Neural cell (in vitro differentiated cells): ENCODE results near the gene TGFA.

ENCODE experiments used
- CTCF ChIP-seq: fragments of 450-650 bp; IDR thresholded peaks from 2 replicates; pipeline ENCODE4 v1.5.1; 2014; ENCODE audit warnings: antibody characterized with exemption, mild to moderate bottlenecking, moderate library complexity; ENCODE audit not compliant: poor library complexity, severe bottlenecking
- EZH2 ChIP-seq: fragments of 200-600, 300-800 bp; shearing (Covaris generic), sonication (generic); IDR thresholded peaks from 2 replicates; pipeline ENCODE4 v1.6.1; 2014; ENCODE audit warnings: antibody characterized with exemption, low read length, borderline replicate concordance, mild to moderate bottlenecking; ENCODE audit not compliant: insufficient read depth, poor library complexity, severe bottlenecking
- POLR2AphosphoS5 ChIP-seq: IDR thresholded peaks from 2 replicates; pipeline ENCODE4 v1.6.1; 2012
- REST ChIP-seq: IDR thresholded peaks from 2 replicates; pipeline ENCODE4 v1.6.1; 2012; ENCODE audit warnings: borderline replicate concordance
- TAF1 ChIP-seq: IDR thresholded peaks from 2 replicates; pipeline ENCODE4 v1.6.1; 2012; ENCODE audit warnings: low read depth

- TF ChIP-seq REST (no peak), CTCF (no peak), POLR2AphosphoS5 (no peak), EZH2 (no peak), TAF1 (no peak)
Measured at GRCh38 chr2:70558195-70558808, 4.7 kb upstream of the TGFA start.
